Vagina (tissue), 2 donors: ENCODE data around the gene FLNB.

Source experiments
- CTCF ChIP-seq, 3 experiments: fragments of 450-650 bp in 2 of 3; fragments of 200-600 bp in 1 of 3; sonication (generic) in 1 of 3; IDR thresholded peaks; one replicate each; pipeline ENCODE4 v1.5.1; 2017 to 2019; ENCODE audit warnings: antibody characterized with exemption in 3 of 3, mild to moderate bottlenecking in 2 of 3, moderate library complexity in 2 of 3
- POLR2A ChIP-seq, 2 donors: fragments of 450-650 bp; IDR thresholded peaks; one replicate each; pipeline ENCODE4 v1.6.1; 2017; ENCODE audit warnings: antibody characterized with exemption in 2 of 2, mild to moderate bottlenecking in 2 of 2, moderate library complexity in 2 of 2
- POLR2AphosphoS5 ChIP-seq, 2 donors: sonication (generic); formaldehyde crosslinking; IDR thresholded peaks; one replicate each; pipeline ENCODE4 v1.9.0; 2017; ENCODE audit warnings: antibody characterized with exemption in 2 of 2, mild to moderate bottlenecking in 2 of 2, low read depth in 1 of 2; ENCODE audit not compliant: insufficient read depth in 1 of 2

- TF ChIP-seq POLR2AphosphoS5 (IDR thresholded peaks at IDR 0.05; ENCODE audit: insufficient read depth in 1 of 2, low read depth in 1 of 2) = no peak
- no peak for TF ChIP-seq POLR2A (IDR thresholded peaks at IDR 0.05)
- no peak for TF ChIP-seq CTCF (IDR thresholded peaks at IDR 0.05)
These were observed 195.3 kb downstream of the FLNB start for GRCh38 chr3:58203541-58203940.
